T-cell (primary cell): ENCODE data around the gene LMO2. TPM values are rescaled to one million over a fixed set of nuclear protein-coding genes. Genes with fewer than 3 reads are reported as not detected.

Source experiments
- ATAC-seq, 4 experiments: fragments of 200-7000 bp in 3 of 4; fragments of 150-1000 bp in 1 of 4; cut with Tn5 transposase; replicated peaks in 1 of 4; 1 replicate in 3 of 4; 2 replicates in 1 of 4; pipeline ENCODE4 v1.10.0; 2021; ENCODE audit warnings: moderate library complexity in 3 of 4, mild to moderate bottlenecking in 2 of 4, moderate number of reproducible peaks in 1 of 4
- CTCF ChIA-PET, 2 donors: fragments of 300-600 bp; sonication (Branson Sonifier 250); formaldehyde crosslinking; loops; one replicate each; lab custom pipeline; 2022; ENCODE audit warnings: antibody characterized with exemption in 2 of 2; lab: Charles Lee
- POLR2A ChIA-PET, 2 donors: fragments of 300-600 bp; sonication (Branson Sonifier 250); formaldehyde crosslinking; loops; one replicate each; lab custom pipeline; 2022; ENCODE audit warnings: antibody characterized with exemption in 2 of 2; lab: Charles Lee
- DNase-seq, 35 experiments: peaks; one replicate each; pipeline versions ENCODE4 v3.0.0 to v3.0.0-alpha.2; 2013 to 2023
- H3K27ac ChIP-seq: one replicate; pipeline ENCODE4 v1.5.1; 2013; ENCODE audit warnings: low read length
- H3K27me3 ChIP-seq, 2 experiments: replicated peaks in 1 of 2; 1 replicate in 1 of 2; 2 replicates in 1 of 2; pipeline versions ENCODE4 v1.6.1 to v1.7.0; 2013; ENCODE audit warnings: low read length in 1 of 2, mixed read lengths in 1 of 2; ENCODE audit not compliant: control insufficient read depth in 2 of 2, insufficient read depth in 2 of 2; ENCODE audit errors: extremely low read depth in 1 of 2
- H3K36me3 ChIP-seq, 2 donors: 1 replicate in 1 of 2; 2 replicates in 1 of 2; pipeline versions ENCODE4 v1.6.1 to v1.7.0; 2013; ENCODE audit warnings: low read length in 1 of 2; ENCODE audit not compliant: control insufficient read depth in 2 of 2, insufficient read depth in 1 of 2; ENCODE audit errors: extremely low read depth in 1 of 2
- H3K4me1 ChIP-seq, 2 experiments: 1 replicate in 1 of 2; 2 replicates in 1 of 2; pipeline versions ENCODE4 v1.6.1 to v1.7.0; 2013; ENCODE audit warnings: low read length in 2 of 2, mixed read lengths in 1 of 2; ENCODE audit not compliant: insufficient read depth in 2 of 2, control insufficient read depth in 1 of 2; ENCODE audit errors: extremely low read depth in 1 of 2
- H3K4me3 ChIP-seq, 2 donors: 1 replicate in 1 of 2; 2 replicates in 1 of 2; pipeline versions ENCODE4 v1.5.1 to v1.7.0; 2013; ENCODE audit warnings: mild to moderate bottlenecking in 2 of 2, low read length in 1 of 2, moderate library complexity in 1 of 2; ENCODE audit not compliant: control insufficient read depth in 1 of 2; ENCODE audit errors: extremely low read depth in 1 of 2
- H3K9me3 ChIP-seq: 2 replicates; pipeline ENCODE4 v1.7.0; 2013
- H3K27ac Mint-ChIP-seq, 2 donors: one replicate each; pipeline ENCODE4 v1.8.0; 2020 to 2021; ENCODE audit warnings: mild to moderate bottlenecking in 2 of 2, mixed read lengths in 2 of 2
- H3K27me3 Mint-ChIP-seq, 2 donors: one replicate each; pipeline ENCODE4 v1.8.0; 2021 to 2022; ENCODE audit warnings: mixed read lengths in 2 of 2
- H3K36me3 Mint-ChIP-seq: one replicate; pipeline ENCODE4 v1.8.0; 2021; ENCODE audit warnings: mixed read lengths
- H3K4me1 Mint-ChIP-seq, 3 donors: one replicate each; pipeline ENCODE4 v1.8.0; 2020 to 2022; ENCODE audit warnings: mixed read lengths in 3 of 3, mild to moderate bottlenecking in 1 of 3
- H3K4me3 Mint-ChIP-seq, 3 donors: one replicate each; pipeline ENCODE4 v1.8.0; 2020 to 2022; ENCODE audit warnings: mild to moderate bottlenecking in 3 of 3, mixed read lengths in 3 of 3, moderate library complexity in 3 of 3
- H3K9me3 Mint-ChIP-seq, 3 donors: one replicate each; pipeline ENCODE4 v1.8.0; 2020 to 2022; ENCODE audit warnings: mixed read lengths in 3 of 3
- WGBS: methylation state at CpG from one replicate; pipeline ENCODE4 v1.1.5; 2013; ENCODE audit warnings: missing lambda C conversion rate; ENCODE audit not compliant: insufficient coverage; 5-methylcytosine and 5-hydroxymethylcytosine counted together
- total RNA-seq, 35 experiments: library from RNA in 6 of 35; stranded (reverse) in 6 of 35; fragments of 120-200 nt in 1 of 35; gene quantifications; one replicate each; pipeline versions ENCODE4 v1.2.1 to v1.2.4 and lab custom pipeline; 2013 to 2026

The LMO2 gene
- total RNA-seq, 5 donors from 2014 or later (not counting 1 experiment from before 2014, with no cell fraction given): 0.85 to 2.7 (median 1.6) TPM

- H3K27ac Mint-ChIP-seq: no peak overlapping the region
- H3K4me3 Mint-ChIP-seq: no peak overlapping the region
- ATAC-seq (no peak), DNase-seq (no peak)
- POLR2A ChIA-PET: no interaction called here
- CTCF ChIA-PET: no interaction called here
- peaks cover 4 to 12% of the 10 kb centered on the region in 2 donors for H3K27me3 Mint-ChIP-seq
- H3K27ac ChIP-seq: no peak overlapping the region
- peaks cover 0 to 12% of the 10 kb centered on the region in 2 experiments for H3K27me3 ChIP-seq
- H3K4me1 Mint-ChIP-seq: peaks cover 3 to 6% (median 5%) of the 10 kb centered on the region in 3 donors
- no CpG with 5 or more reads among the region's 4 CpGs for WGBS
- peaks cover 0 to 14% (median 7%) of the 10 kb centered on the region in 3 donors for H3K9me3 Mint-ChIP-seq
- no peaks in the 10 kb centered on the region for H3K36me3 Mint-ChIP-seq
- no peaks in the 10 kb centered on the region for H3K36me3 ChIP-seq
- no peak overlapping the region for H3K4me3 ChIP-seq
- no peaks in the 10 kb centered on the region for H3K9me3 ChIP-seq
- peaks cover 0 to 5% of the 10 kb centered on the region in 2 experiments for H3K4me1 ChIP-seq
Measured at GRCh38 chr11:33928564-33928963, 36.7 kb upstream of the LMO2 start.

GRCh38 chr11:33926671-33927552 is 35.0 kb upstream of the LMO2 start:
- Histone ChIP-seq H3K4me1 (no peaks in the 10 kb centered on the region), H3K27me3 (peaks cover 0 to 12% of the 10 kb centered on the region in 2 experiments), H3K9me3 (no peaks in the 10 kb centered on the region), H3K36me3 (no peaks in the 10 kb centered on the region), H3K27ac (no peak overlapping the region), H3K4me3 (no peak overlapping the region)
- H3K27me3 Mint-ChIP-seq: peaks cover 6 to 16% of the 10 kb centered on the region in 2 donors
- H3K4me3 Mint-ChIP-seq: no peak overlapping the region
- ChIA-PET CTCF (no interaction called here), POLR2A (no interaction called here)
- no peak for DNase-seq
- ATAC-seq: no peak
- no peak overlapping the region for H3K27ac Mint-ChIP-seq
- WGBS: 85% methylated on average over 12 of the region's 16 CpGs
- no peaks in the 10 kb centered on the region for H3K36me3 Mint-ChIP-seq
- peaks cover 0 to 1% (median 0%) of the 10 kb centered on the region in 3 donors for H3K4me1 Mint-ChIP-seq
- peaks cover 0 to 6% (median 2%) of the 10 kb centered on the region in 3 donors for H3K9me3 Mint-ChIP-seq

GRCh38 chr11:33924341-33924740 is 32.5 kb upstream of the LMO2 start:
- Mint-ChIP-seq H3K9me3 (no peaks in the 10 kb centered on the region), H3K4me3 (no peak overlapping the region), H3K27ac (no peak overlapping the region), H3K36me3 (no peaks in the 10 kb centered on the region), H3K4me1 (no peaks in the 10 kb centered on the region), H3K27me3 (peaks cover 28% of the 10 kb centered on the region in 2 donors)
- H3K4me1 ChIP-seq: no peaks in the 10 kb centered on the region
- no peak overlapping the region for H3K4me3 ChIP-seq
- POLR2A ChIA-PET: interaction anchor here in 1 of 2 donors (0.6 kb wide), 1 partner anchor 341 kb away, joined by 4 read pairs; no protein-coding TSS in a partner anchor
- no peaks in the 10 kb centered on the region for H3K36me3 ChIP-seq
- WGBS: 38% methylated on average over 1 of the region's 5 CpGs
- H3K27ac ChIP-seq: no peak overlapping the region
- ATAC-seq (no peak), DNase-seq (no peak)
- H3K27me3 ChIP-seq: peaks cover 0 to 18% of the 10 kb centered on the region in 2 experiments
- CTCF ChIA-PET: no interaction called here
- no peaks in the 10 kb centered on the region for H3K9me3 ChIP-seq

GRCh38 chr11:33923626-33924025 is 31.8 kb upstream of the LMO2 start:
- DNase-seq (no peak), ATAC-seq (no peak)
- ChIA-PET CTCF (no interaction called here), POLR2A (interaction anchor here in 1 of 2 donors (0.6 kb wide), 1 partner anchor 340 kb away, joined by 4 read pairs; no protein-coding TSS in a partner anchor)
- Mint-ChIP-seq H3K9me3 (no peaks in the 10 kb centered on the region), H3K27ac (no peak overlapping the region), H3K4me1 (no peaks in the 10 kb centered on the region), H3K36me3 (no peaks in the 10 kb centered on the region), H3K4me3 (no peak overlapping the region), H3K27me3 (peaks cover 26 to 28% of the 10 kb centered on the region in 2 donors)
- peaks cover 0 to 18% of the 10 kb centered on the region in 2 experiments for H3K27me3 ChIP-seq
- no peaks in the 10 kb centered on the region for H3K36me3 ChIP-seq
- H3K4me3 ChIP-seq: no peak overlapping the region
- H3K9me3 ChIP-seq: no peaks in the 10 kb centered on the region
- 100% methylated on average over 1 of the region's 2 CpGs for WGBS
- no peaks in the 10 kb centered on the region for H3K4me1 ChIP-seq
- H3K27ac ChIP-seq: no peak overlapping the region

GRCh38 chr11:33920838-33921613 is 29.1 kb upstream of the LMO2 start:
- Histone ChIP-seq H3K9me3 (no peaks in the 10 kb centered on the region), H3K36me3 (no peaks in the 10 kb centered on the region), H3K4me1 (no peaks in the 10 kb centered on the region), H3K27ac (no peak overlapping the region), H3K4me3 (no peak overlapping the region), H3K27me3 (peaks cover 0 to 16% of the 10 kb centered on the region in 2 experiments)
- Mint-ChIP-seq H3K9me3 (peaks cover 0 to 2% (median 0%) of the 10 kb centered on the region in 3 donors), H3K27ac (no peak overlapping the region), H3K36me3 (no peaks in the 10 kb centered on the region), H3K4me3 (no peak overlapping the region), H3K27me3 (peaks cover 34 to 35% of the 10 kb centered on the region in 2 donors), H3K4me1 (no peaks in the 10 kb centered on the region)
- no peak for DNase-seq
- 95% methylated on average over 3 of the region's 8 CpGs for WGBS
- ChIA-PET POLR2A (no interaction called here), CTCF (interaction anchor here in 1 of 2 donors (0.7 kb wide), 1 partner anchor 253 kb away, joined by 4 read pairs; no protein-coding TSS in a partner anchor)
- ATAC-seq: no peak

- no CpG with 5 or more reads among the region's 1 CpG for WGBS
- Histone ChIP-seq H3K9me3 (no peaks in the 10 kb centered on the region), H3K27me3 (peaks cover 0 to 8% of the 10 kb centered on the region in 2 experiments), H3K36me3 (no peaks in the 10 kb centered on the region), H3K27ac (no peak overlapping the region), H3K4me3 (no peak overlapping the region), H3K4me1 (no peaks in the 10 kb centered on the region)
- ChIA-PET POLR2A (interaction anchor here in 1 of 2 donors (0.6 kb wide), 2 partner anchors 45 to 329 kb away, joined by 3 read pairs; no protein-coding TSS in a partner anchor), CTCF (no interaction called here)
- H3K4me1 Mint-ChIP-seq: no peaks in the 10 kb centered on the region
- DNase-seq (no peak), ATAC-seq (no peak)
- H3K27me3 Mint-ChIP-seq: peaks cover 37 to 40% of the 10 kb centered on the region in 2 donors
- no peak overlapping the region for H3K27ac Mint-ChIP-seq
- no peaks in the 10 kb centered on the region for H3K36me3 Mint-ChIP-seq
- peaks cover 0 to 2% (median 0%) of the 10 kb centered on the region in 3 donors for H3K9me3 Mint-ChIP-seq
- H3K4me3 Mint-ChIP-seq: no peak overlapping the region
Measured at GRCh38 chr11:33919645-33920044, 27.8 kb upstream of the LMO2 start.
